ENCODE measurements around the gene CSNK1E. TPM values are rescaled to one million over a fixed set of nuclear protein-coding genes. Genes with fewer than 3 reads are reported as not detected.

Gene CSNK1E
- total and polyA plus RNA-seq, 12 donors, result 64.1 to 88.1 (median 79.3) TPM

GRCh38 chr22:38317995-38318715 lies 922 bp upstream of the CSNK1E start:
- WGBS, 2 donors, result 4 to 5% methylated on average over 18 of the region's 18 CpGs
- peak overlapping the region in 9 of 10 donors; percentile 35 to 63 (median 59) for H3K4me3 ChIP-seq
- no peaks in the 10 kb centered on the region for H3K27me3 ChIP-seq
- H3K4me1 ChIP-seq, result peaks cover 31 to 48% (median 41%) of the 10 kb centered on the region in 9 donors
- H3K9me3 ChIP-seq, result no peaks in the 10 kb centered on the region
- intact Hi-C loops (cut with DNase I), result loop anchor here in 5 of 10 donors (2.0 to 10.0 kb wide), 4 partner anchors 45 to 113 kb away; partner anchors contain the start of genes TMEM184B (in 3 of the 5) and MAFF (in 2 of the 5)
- DNase-seq (peak; percentile 53 to 74), ATAC-seq (peak; percentile 43 to 71 (median 63))
- peaks cover 0 to 8% (median 0%) of the 10 kb centered on the region in 9 donors for H3K36me3 ChIP-seq
- peak overlapping the region; percentile 88 to 98 (median 96) for H3K27ac ChIP-seq
- TF ChIP-seq CTCF (IDR thresholded peaks at IDR 0.05), result no peak

GRCh38 chr22:38316364-38317121 lies 690 bp downstream of the CSNK1E start:
- WGBS, 2 donors, result 1% methylated on average over 38 to 52 of the region's 52 CpGs
- peak; percentile 14 to 57 (median 49) for ATAC-seq
- DNase-seq, result peak; percentile 73 to 76
- Histone ChIP-seq H3K4me3 (peak overlapping the region; percentile 75 to 96 (median 88)), H3K36me3 (peaks cover 0 to 24% (median 4%) of the 10 kb centered on the region in 9 donors), H3K27ac (peak overlapping the region; percentile 96 to 100 (median 99)), H3K27me3 (no peaks in the 10 kb centered on the region), H3K9me3 (no peaks in the 10 kb centered on the region), H3K4me1 (peaks cover 34 to 64% (median 57%) of the 10 kb centered on the region in 9 donors)
- TF ChIP-seq CTCF (IDR thresholded peaks at IDR 0.05), result no peak
- intact Hi-C loops (cut with DNase I), result loop anchor here in 5 of 10 donors (2.0 to 10.0 kb wide), 4 partner anchors 44 to 112 kb away; partner anchors contain the start of genes TMEM184B (in 3 of the 5) and MAFF (in 2 of the 5)

GRCh38 chr22:38315823-38316363 lies 1.3 kb downstream of the CSNK1E start:
- TF ChIP-seq CTCF (IDR thresholded peaks at IDR 0.05), result no peak
- ATAC-seq, result peak in 1 of 8 donors; percentile 2
- intact Hi-C loops (cut with DNase I), result loop anchor here in 5 of 10 donors (2.0 to 10.0 kb wide), 4 partner anchors 43 to 111 kb away; partner anchors contain the start of genes TMEM184B (in 3 of the 5) and MAFF (in 2 of the 5)
- DNase-seq, result no peak
- Histone ChIP-seq H3K4me1 (peaks cover 37 to 70% (median 63%) of the 10 kb centered on the region in 9 donors), H3K4me3 (peak overlapping the region; percentile 75 to 96 (median 88)), H3K27ac (peak overlapping the region; percentile 96 to 100 (median 99)), H3K27me3 (no peaks in the 10 kb centered on the region), H3K9me3 (no peaks in the 10 kb centered on the region), H3K36me3 (peaks cover 0 to 30% (median 4%) of the 10 kb centered on the region in 9 donors)
- WGBS, 2 donors, result 1 to 5% methylated on average over 12 of the region's 12 CpGs
